ENCODE data around the gene YOD1. TPM values are rescaled to one million over a fixed set of nuclear protein-coding genes. Genes with fewer than 3 reads are reported as not detected.

Gene YOD1
- total RNA-seq, 1 experiment from 2014 or later, result 3.9 TPM

- DNase-seq (ENCODE audit: low spot score), result no peak
These were observed 24.9 kb downstream of the YOD1 start for GRCh38 chr1:207026104-207026534.

- no peak for DNase-seq (ENCODE audit: low spot score)
These were observed 25.7 kb downstream of the YOD1 start for GRCh38 chr1:207025146-207025880.

GRCh38 chr1:207024202-207025145 lies 26.5 kb downstream of the YOD1 start:
- DNase-seq (ENCODE audit: low spot score), result no peak

DNA sequence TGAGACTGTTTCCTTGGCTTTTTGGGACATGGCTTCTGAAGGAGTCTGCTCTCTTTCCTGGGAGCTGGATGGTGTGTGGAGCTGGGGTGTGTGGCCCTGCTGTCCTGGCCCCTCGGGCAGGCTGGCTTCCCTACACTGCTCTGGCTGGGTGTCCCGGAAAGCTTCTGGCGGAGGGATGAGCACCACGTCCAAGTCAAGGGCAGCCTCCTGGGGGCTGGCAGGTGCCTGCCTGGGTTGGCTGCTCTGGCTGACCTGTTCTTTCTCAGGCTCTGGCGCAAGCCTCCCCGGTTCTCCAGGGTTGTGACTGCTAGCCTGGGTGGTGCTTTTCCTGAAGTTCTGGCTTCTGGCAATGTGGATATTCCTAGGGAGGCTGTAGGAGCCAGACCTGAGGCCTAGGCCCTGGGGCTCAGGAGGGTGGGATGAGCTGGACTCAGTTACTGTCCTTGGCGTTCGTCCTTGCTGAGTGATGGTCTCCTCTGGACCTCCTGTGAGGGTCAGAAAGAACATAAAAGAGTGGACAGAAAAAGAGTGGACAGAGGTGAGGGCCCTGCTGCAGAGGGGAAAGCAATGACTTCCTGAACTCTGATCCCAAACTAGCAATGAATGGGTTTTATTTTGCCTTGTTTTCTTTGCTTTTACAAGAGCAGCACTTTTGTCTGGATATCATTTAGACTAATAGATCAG lies 27.9 kb downstream of the YOD1 start:
- DNase-seq (ENCODE audit: low spot score), result no peak

- no peak for DNase-seq (ENCODE audit: low spot score)
These were observed 29.0 kb downstream of the YOD1 start for GRCh38 chr1:207021876-207022596.

- no peak for DNase-seq (ENCODE audit: low spot score)
These were observed 29.7 kb downstream of the YOD1 start for GRCh38 chr1:207021139-207021861.

DNA sequence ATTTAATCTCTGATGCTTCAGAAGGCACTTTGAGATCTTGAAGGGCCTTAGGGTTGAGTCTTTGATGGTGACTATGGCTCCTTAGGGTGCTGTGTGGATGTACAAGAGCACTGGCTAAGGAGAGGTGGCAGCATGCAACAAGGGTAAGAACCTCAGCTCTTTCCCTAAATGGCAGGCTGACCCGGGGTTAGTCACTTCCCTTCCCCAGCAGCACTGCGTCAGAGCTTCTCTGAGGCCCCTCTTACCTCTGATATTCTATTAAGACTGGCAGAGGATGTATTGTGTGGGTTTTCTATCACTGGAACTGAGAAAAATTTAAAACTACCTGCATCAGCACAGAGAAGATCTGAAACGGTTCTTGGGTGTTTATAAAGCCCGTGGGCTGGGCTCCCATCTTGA lies 30.3 kb downstream of the YOD1 start:
- DNase-seq (ENCODE audit: low spot score), result no peak

GRCh38 chr1:207020065-207020708 lies 30.8 kb downstream of the YOD1 start:
- DNase-seq (ENCODE audit: low spot score), result no peak

GRCh38 chr1:207019661-207020060 lies 31.3 kb downstream of the YOD1 start:
- no peak for DNase-seq (ENCODE audit: low spot score)

GRCh38 chr1:207019161-207019560 lies 31.8 kb downstream of the YOD1 start:
- no peak for DNase-seq (ENCODE audit: low spot score)

GRCh38 chr1:207018707-207019106 lies 32.3 kb downstream of the YOD1 start:
- no peak for DNase-seq (ENCODE audit: low spot score)

DNA sequence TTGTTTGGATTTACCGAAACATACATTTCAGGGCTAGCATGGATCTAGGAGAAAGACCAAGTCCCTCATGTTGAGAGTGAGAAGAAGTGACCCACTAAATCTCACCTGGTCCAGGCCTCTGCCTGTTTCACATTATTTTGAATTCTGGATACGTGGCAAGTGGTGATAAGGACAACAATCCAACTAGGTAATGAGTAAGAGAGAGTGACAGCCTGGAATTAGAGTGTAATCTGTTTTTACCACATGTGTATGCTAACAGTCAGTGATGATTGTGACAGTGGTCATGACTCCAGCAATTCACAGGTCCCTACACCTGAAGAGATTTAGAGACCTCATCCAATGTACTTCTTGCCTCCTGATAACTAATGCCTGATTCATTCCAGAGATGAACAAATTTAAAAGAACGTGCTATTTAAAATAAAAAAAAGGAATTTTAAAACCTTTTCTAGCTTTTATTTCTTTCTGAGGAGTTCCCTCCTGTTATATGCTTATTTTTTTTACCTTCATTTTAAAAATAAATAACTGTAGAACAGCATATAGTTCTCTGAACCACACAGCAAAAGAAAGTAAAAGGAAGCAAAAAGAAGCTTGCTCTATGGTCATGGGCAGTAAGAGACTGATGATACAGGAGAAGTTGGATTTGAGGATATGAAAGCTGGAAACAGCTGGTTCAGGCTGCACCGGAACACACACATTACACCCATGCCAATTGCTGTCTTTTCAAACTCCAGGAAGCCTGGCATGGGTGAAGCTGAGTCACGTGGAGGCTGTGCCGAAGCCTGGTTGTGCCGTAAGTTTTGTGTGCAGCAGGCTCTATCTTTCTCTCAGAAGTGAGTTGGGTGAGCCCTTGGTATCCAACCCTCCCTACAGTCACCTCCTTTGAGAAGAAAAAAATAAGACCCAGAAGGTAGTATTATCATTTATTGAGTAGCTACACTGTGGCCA lies 33.1 kb downstream of the YOD1 start:
- no peak for DNase-seq (ENCODE audit: low spot score)

- DNase-seq (ENCODE audit: low spot score), result no peak
These were observed 35.2 kb downstream of the YOD1 start for GRCh38 chr1:207015791-207016190.

GRCh38 chr1:207014728-207015127 lies 36.3 kb downstream of the YOD1 start:
- DNase-seq (ENCODE audit: low spot score), result no peak

GRCh38 chr1:207013321-207014085 lies 37.5 kb downstream of the YOD1 start:
- no peak for DNase-seq (ENCODE audit: low spot score)

- DNase-seq (ENCODE audit: low spot score), result no peak
These were observed 40.3 kb downstream of the YOD1 start for GRCh38 chr1:207010726-207011125.

DNA sequence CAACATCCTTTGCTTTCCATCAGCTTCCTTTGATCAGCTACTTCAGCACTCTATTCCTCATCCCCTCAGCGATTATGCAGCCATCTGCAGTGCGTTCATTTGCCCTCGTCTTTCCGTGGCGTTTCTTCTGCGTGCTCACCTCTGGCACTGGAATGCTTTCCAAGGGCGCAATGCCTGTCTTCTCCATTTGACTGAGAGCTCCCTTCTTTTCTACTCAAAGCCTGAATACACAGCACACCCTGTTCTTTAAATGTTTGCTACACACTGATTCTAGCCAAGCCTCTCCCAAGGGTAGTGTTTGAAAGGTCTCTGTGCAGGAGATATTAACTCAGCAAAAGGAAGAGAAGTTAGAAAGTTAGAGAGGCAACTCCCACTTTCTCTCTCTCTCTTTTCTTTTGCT lies 41.1 kb downstream of the YOD1 start:
- DNase-seq (ENCODE audit: low spot score), result no peak

DNA sequence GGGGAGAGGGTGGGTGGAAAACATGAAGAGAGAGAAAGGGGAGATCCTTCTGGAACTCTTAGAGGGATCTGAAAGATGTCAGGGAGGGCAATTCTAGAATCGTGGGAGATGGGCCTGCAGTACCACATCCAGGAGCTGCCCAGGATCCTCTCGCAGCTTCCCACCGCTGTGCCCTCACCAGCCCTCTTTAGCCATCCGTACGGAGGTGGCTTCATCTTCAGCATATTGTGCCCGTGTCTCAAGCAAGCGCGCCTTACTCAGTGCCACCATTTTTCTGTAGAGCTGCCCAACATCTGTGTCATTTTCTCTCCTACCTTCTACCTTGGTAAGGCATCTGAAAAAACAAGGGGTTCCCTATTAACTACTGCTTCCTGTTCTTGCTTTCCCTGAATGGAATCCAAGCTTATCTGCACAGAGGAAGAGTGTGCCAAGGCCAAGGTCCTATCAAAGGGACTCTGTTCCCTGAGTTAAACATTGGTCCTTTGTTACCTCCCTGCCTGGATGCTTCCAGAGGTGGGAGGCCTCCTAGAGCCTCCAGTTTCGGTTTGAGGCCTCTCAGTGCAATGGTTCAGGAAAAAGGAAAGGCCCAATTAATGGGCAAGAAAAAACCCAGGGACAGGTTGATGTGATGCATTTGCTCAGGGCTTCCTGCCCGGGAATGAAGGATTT lies 41.7 kb downstream of the YOD1 start:
- no peak for DNase-seq (ENCODE audit: low spot score)
